Measurements from ENCODE around the gene FAM131C.

The FAM131C gene

DNA sequence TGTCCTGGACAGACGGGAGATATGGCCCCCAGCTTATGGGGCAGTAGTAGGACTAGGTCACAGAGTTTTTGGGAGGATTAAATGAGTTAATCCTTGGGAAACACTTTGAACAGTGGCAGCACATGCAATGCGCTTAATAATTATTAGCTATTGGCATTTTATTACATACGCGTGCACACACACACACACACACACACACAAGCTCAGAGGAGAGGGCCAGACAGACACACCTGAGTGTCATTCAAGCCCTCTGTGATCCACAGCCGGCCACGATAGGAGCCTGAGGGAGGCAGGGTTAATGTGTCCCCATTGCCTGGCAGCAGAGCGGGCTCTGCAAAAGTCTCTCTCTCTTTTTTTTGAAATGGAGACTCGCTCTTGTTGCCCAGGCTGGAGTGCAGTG, 44.5 kb upstream of the FAM131C start:
- H2BK120ac ChIP-seq (ENCODE audit: low read depth, low read length) = no peak overlapping the region
- H3K14ac ChIP-seq (ENCODE audit: low read length in 2 of 2) = no peak overlapping the region
- no peaks in the 10 kb centered on the region for H3K9me3 ChIP-seq (ENCODE audit: control insufficient read depth, low read length)
- H4K8ac ChIP-seq (ENCODE audit: low read length) = no peak overlapping the region
- peaks cover 0 to 12% of the 10 kb centered on the region in 2 experiments for H3K36me3 ChIP-seq (ENCODE audit: control insufficient read depth in 1 of 2, insufficient read depth in 2 of 2, low read depth in 1 of 2, low read length in 2 of 2)
- peak overlapping the region in 1 of 2 experiments; percentile 16 for H2BK12ac ChIP-seq (ENCODE audit: low read length in 2 of 2)
- H3K79me1 ChIP-seq (replicated peaks; ENCODE audit: low read length, poor library complexity, severe bottlenecking) = no peaks in the 10 kb centered on the region
- no peak overlapping the region for H3K4me3 ChIP-seq (ENCODE audit: insufficient read depth in 1 of 2, low read depth in 1 of 2, low read length in 2 of 2)
- no peak overlapping the region for H2BK5ac ChIP-seq (ENCODE audit: low read depth, low read length, poor library complexity, severe bottlenecking)
- no peak overlapping the region for H2AFZ ChIP-seq (ENCODE audit: low read depth, low read length)
- peaks cover 0 to 64% of the 10 kb centered on the region in 2 experiments for H3K27me3 ChIP-seq (ENCODE audit: control insufficient read depth in 1 of 2, insufficient read depth in 1 of 2, low read length in 2 of 2)
- H3K4ac ChIP-seq (ENCODE audit: low read depth in 1 of 2, low read length in 2 of 2) = no peak overlapping the region
- WGBS = 95% methylated on average over 7 of the region's 8 CpGs
- H3K4me1 ChIP-seq (ENCODE audit: control insufficient read depth, insufficient read depth, low read depth, low read length) = peaks cover 58% of the 10 kb centered on the region
- no peak for DNase-seq
- H4K91ac ChIP-seq (ENCODE audit: low read length) = no peak overlapping the region
- H3K23ac ChIP-seq (ENCODE audit: low read length in 2 of 2) = no peak overlapping the region
- no peak overlapping the region for H3K27ac ChIP-seq (ENCODE audit: low read length, poor library complexity, severe bottlenecking)
- H3K4me2 ChIP-seq (ENCODE audit: low read length, poor library complexity, severe bottlenecking) = no peak overlapping the region
- peak overlapping the region; percentile 23 for H2AK5ac ChIP-seq (ENCODE audit: low read length, severe bottlenecking)
- H2BK15ac ChIP-seq (ENCODE audit: low read depth, poor library complexity, severe bottlenecking) = no peak overlapping the region
- H3K18ac ChIP-seq (ENCODE audit: low read depth in 1 of 2, low read length in 2 of 2) = no peak overlapping the region
- H3K9ac ChIP-seq (ENCODE audit: low read length) = no peak overlapping the region

GRCh38 chr1:16117369-16117768, 43.9 kb upstream of the FAM131C start:
- Histone ChIP-seq H2AK5ac (ENCODE audit: low read length, severe bottlenecking) (peak overlapping the region; percentile 23), H3K79me1 (replicated peaks; ENCODE audit: low read length, poor library complexity, severe bottlenecking) (no peaks in the 10 kb centered on the region), H3K36me3 (ENCODE audit: control insufficient read depth in 1 of 2, insufficient read depth in 2 of 2, low read depth in 1 of 2, low read length in 2 of 2) (peaks cover 0 to 7% of the 10 kb centered on the region in 2 experiments), H4K91ac (ENCODE audit: low read length) (no peak overlapping the region), H3K27ac (ENCODE audit: low read length, poor library complexity, severe bottlenecking) (no peak overlapping the region), H3K14ac (ENCODE audit: low read length in 2 of 2) (no peak overlapping the region), H3K4me1 (ENCODE audit: control insufficient read depth, insufficient read depth, low read depth, low read length) (peaks cover 58% of the 10 kb centered on the region), H3K9ac (ENCODE audit: low read length) (no peak overlapping the region), H3K27me3 (ENCODE audit: control insufficient read depth in 1 of 2, insufficient read depth in 1 of 2, low read length in 2 of 2) (peaks cover 0 to 69% of the 10 kb centered on the region in 2 experiments), H3K18ac (ENCODE audit: low read depth in 1 of 2, low read length in 2 of 2) (no peak overlapping the region), H2BK15ac (ENCODE audit: low read depth, poor library complexity, severe bottlenecking) (no peak overlapping the region), H2BK12ac (ENCODE audit: low read length in 2 of 2) (no peak overlapping the region), H2BK5ac (ENCODE audit: low read depth, low read length, poor library complexity, severe bottlenecking) (no peak overlapping the region), H2BK120ac (ENCODE audit: low read depth, low read length) (no peak overlapping the region), H3K23ac (ENCODE audit: low read length in 2 of 2) (no peak overlapping the region), H3K4ac (ENCODE audit: low read depth in 1 of 2, low read length in 2 of 2) (no peak overlapping the region), H3K4me3 (ENCODE audit: insufficient read depth in 1 of 2, low read depth in 1 of 2, low read length in 2 of 2) (no peak overlapping the region), H3K4me2 (ENCODE audit: low read length, poor library complexity, severe bottlenecking) (no peak overlapping the region), H4K8ac (ENCODE audit: low read length) (no peak overlapping the region), H3K9me3 (ENCODE audit: control insufficient read depth, low read length) (no peaks in the 10 kb centered on the region), H2AFZ (ENCODE audit: low read depth, low read length) (no peak overlapping the region)
- 81% methylated on average over 6 of the region's 6 CpGs for whole genome bisulfite sequencing
- no peak for DNase-seq

DNA sequence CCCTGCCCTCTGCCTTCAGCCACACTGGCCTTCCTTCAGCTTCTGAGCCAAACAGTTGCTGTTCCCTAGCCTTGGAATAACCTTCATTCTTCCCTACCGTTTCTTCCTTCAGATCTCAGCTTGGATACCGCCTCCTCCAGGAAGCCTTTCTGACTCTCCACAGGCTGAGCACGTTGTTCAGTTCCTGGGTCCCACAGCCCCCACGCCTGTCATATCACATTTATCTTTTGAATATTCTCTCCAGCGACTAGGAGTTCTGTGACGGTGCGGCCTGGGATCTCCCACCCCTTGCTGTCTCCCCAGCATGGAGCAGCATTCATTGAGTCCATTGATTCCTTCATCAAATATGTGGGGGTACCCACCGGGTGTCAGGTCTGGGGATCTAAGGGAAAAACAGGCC, 43.2 kb upstream of the FAM131C start:
- no peak overlapping the region for H3K4me3 ChIP-seq (ENCODE audit: insufficient read depth in 1 of 2, low read depth in 1 of 2, low read length in 2 of 2)

GRCh38 chr1:16116002-16116401, 42.6 kb upstream of the FAM131C start:
- no peak overlapping the region for H3K27ac ChIP-seq (ENCODE audit: low read length, poor library complexity, severe bottlenecking)
- H3K9ac ChIP-seq (ENCODE audit: low read length) = no peak overlapping the region
- H2BK12ac ChIP-seq (ENCODE audit: low read length in 2 of 2) = no peak overlapping the region
- no peak overlapping the region for H3K4ac ChIP-seq (ENCODE audit: low read depth in 1 of 2, low read length in 2 of 2)
- WGBS = 33% methylated on average over 15 of the region's 16 CpGs
- H2AK5ac ChIP-seq (ENCODE audit: low read length, severe bottlenecking) = no peak overlapping the region
- H3K9me3 ChIP-seq (ENCODE audit: control insufficient read depth, low read length) = no peaks in the 10 kb centered on the region
- peaks cover 64% of the 10 kb centered on the region for H3K4me1 ChIP-seq (ENCODE audit: control insufficient read depth, insufficient read depth, low read depth, low read length)
- DNase-seq = no peak
- H3K4me2 ChIP-seq (ENCODE audit: low read length, poor library complexity, severe bottlenecking) = peak overlapping the region; percentile 32
- H3K4me3 ChIP-seq (ENCODE audit: insufficient read depth in 1 of 2, low read depth in 1 of 2, low read length in 2 of 2) = no peak overlapping the region
- no peak overlapping the region for H2BK5ac ChIP-seq (ENCODE audit: low read depth, low read length, poor library complexity, severe bottlenecking)
- no peak overlapping the region for H3K18ac ChIP-seq (ENCODE audit: low read depth in 1 of 2, low read length in 2 of 2)
- no peak overlapping the region for H4K91ac ChIP-seq (ENCODE audit: low read length)
- H2BK15ac ChIP-seq (ENCODE audit: low read depth, poor library complexity, severe bottlenecking) = no peak overlapping the region
- H2BK120ac ChIP-seq (ENCODE audit: low read depth, low read length) = no peak overlapping the region
- no peak overlapping the region for H3K14ac ChIP-seq (ENCODE audit: low read length in 2 of 2)
- no peak overlapping the region for H3K23ac ChIP-seq (ENCODE audit: low read length in 2 of 2)
- H2AFZ ChIP-seq (ENCODE audit: low read depth, low read length) = no peak overlapping the region
- H4K8ac ChIP-seq (ENCODE audit: low read length) = no peak overlapping the region
- peaks cover 0 to 3% of the 10 kb centered on the region in 2 experiments for H3K36me3 ChIP-seq (ENCODE audit: control insufficient read depth in 1 of 2, insufficient read depth in 2 of 2, low read depth in 1 of 2, low read length in 2 of 2)
- no peaks in the 10 kb centered on the region for H3K79me1 ChIP-seq (replicated peaks; ENCODE audit: low read length, poor library complexity, severe bottlenecking)
- H3K27me3 ChIP-seq (ENCODE audit: control insufficient read depth in 1 of 2, insufficient read depth in 1 of 2, low read length in 2 of 2) = peaks cover 0 to 67% of the 10 kb centered on the region in 2 experiments

More for the DNA sequence above, 43.2 kb upstream of the FAM131C start:
- Histone ChIP-seq H3K18ac (ENCODE audit: low read depth in 1 of 2, low read length in 2 of 2) (no peak overlapping the region), H3K23ac (ENCODE audit: low read length in 2 of 2) (no peak overlapping the region), H3K4me1 (ENCODE audit: control insufficient read depth, insufficient read depth, low read depth, low read length) (peaks cover 61% of the 10 kb centered on the region), H4K8ac (ENCODE audit: low read length) (no peak overlapping the region), H3K79me1 (replicated peaks; ENCODE audit: low read length, poor library complexity, severe bottlenecking) (no peaks in the 10 kb centered on the region), H3K9ac (ENCODE audit: low read length) (no peak overlapping the region), H2AFZ (ENCODE audit: low read depth, low read length) (no peak overlapping the region), H3K36me3 (ENCODE audit: control insufficient read depth in 1 of 2, insufficient read depth in 2 of 2, low read depth in 1 of 2, low read length in 2 of 2) (peaks cover 0 to 3% of the 10 kb centered on the region in 2 experiments), H2BK120ac (ENCODE audit: low read depth, low read length) (no peak overlapping the region), H3K9me3 (ENCODE audit: control insufficient read depth, low read length) (no peaks in the 10 kb centered on the region), H2BK5ac (ENCODE audit: low read depth, low read length, poor library complexity, severe bottlenecking) (no peak overlapping the region), H3K27ac (ENCODE audit: low read length, poor library complexity, severe bottlenecking) (no peak overlapping the region), H4K91ac (ENCODE audit: low read length) (no peak overlapping the region), H3K27me3 (ENCODE audit: control insufficient read depth in 1 of 2, insufficient read depth in 1 of 2, low read length in 2 of 2) (peaks cover 0 to 69% of the 10 kb centered on the region in 2 experiments), H2BK15ac (ENCODE audit: low read depth, poor library complexity, severe bottlenecking) (no peak overlapping the region), H3K14ac (ENCODE audit: low read length in 2 of 2) (no peak overlapping the region), H2AK5ac (ENCODE audit: low read length, severe bottlenecking) (peak overlapping the region; percentile 0), H3K4ac (ENCODE audit: low read depth in 1 of 2, low read length in 2 of 2) (no peak overlapping the region), H3K4me2 (ENCODE audit: low read length, poor library complexity, severe bottlenecking) (no peak overlapping the region), H2BK12ac (ENCODE audit: low read length in 2 of 2) (no peak overlapping the region)
- WGBS = 73% methylated on average over 8 of the region's 8 CpGs
- no peak for DNase-seq
